ENCODE results near the gene SF3B1. TPM values are rescaled to one million over a fixed set of nuclear protein-coding genes. Genes with fewer than 3 reads are reported as not detected.
"Not testable (repeated sequence)": the region's sequence is repeated elsewhere in the genome, so short reads cannot be mapped to it uniquely, and the experiment has no call there.

SF3B1 gene
- total RNA-seq, 2 donors from 2014 or later: 136 to 157 TPM

DNA sequence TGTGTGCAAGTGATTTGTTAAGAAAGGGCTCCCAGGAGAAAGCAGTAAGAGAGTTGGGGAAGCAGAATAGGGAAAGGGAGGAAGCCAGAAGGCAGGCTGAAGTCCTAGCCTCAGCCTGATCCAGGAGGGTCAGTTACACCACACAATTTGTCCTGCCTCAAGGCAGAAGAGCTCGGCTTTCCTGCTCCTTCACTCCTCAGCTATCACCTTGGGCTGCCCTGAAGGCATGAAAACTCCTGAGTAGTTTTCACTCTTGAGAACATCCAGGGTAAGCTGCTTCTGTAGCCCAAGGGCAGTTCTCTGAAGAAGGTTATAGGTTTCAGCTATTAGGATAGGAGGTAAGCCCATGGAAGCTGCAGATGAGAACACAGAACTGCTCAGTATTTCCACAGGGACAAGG is 76.8 kb downstream of the SF3B1 start:
- ATAC-seq (no peak), DNase-seq (no peak)
- intact Hi-C loops (cut with DNase I): no loop called here

DNA sequence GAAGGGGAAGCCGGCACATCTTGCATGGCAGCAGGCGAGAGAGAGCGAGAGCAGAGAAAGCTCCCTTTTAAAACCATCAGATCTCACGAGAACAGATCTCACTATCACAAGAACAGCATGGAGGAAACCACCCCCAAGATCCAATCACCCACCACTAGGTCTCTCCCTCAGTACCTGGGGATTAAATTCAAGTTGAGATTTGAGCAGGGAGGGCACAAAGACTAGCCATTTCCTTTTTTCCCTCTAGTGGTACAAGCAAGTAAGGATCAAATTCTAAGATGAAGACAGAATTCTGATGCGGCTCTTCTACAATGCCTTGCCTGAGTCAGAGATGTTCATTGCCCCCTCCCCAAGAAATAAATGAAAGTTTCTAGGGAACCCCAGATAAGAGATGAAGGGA is 78.7 kb downstream of the SF3B1 start:
- DNase-seq (no peak), ATAC-seq (no peak)
- intact Hi-C loops (cut with DNase I): no loop called here

DNA sequence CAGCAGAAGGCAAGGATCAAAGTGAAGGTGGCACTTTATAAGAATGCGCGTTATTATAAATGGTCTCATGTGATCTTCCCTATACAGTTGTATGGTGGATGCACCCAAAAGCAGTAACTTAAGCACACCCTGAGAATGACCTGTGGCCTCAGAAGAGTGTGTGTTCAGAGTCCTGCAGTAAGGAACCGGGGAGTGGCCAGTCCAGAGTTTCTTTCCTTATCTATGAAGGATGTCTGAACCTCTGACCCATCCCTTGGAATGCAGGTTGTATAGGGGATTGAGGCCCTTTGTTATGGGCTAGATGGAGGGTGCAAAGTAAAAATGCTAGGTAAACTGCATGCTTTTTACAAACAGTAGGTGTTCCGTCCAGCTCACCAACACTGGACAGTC is 80.7 kb downstream of the SF3B1 start:
- no peak for DNase-seq
- intact Hi-C loops (cut with DNase I): no loop called here
- no peak for ATAC-seq

DNA sequence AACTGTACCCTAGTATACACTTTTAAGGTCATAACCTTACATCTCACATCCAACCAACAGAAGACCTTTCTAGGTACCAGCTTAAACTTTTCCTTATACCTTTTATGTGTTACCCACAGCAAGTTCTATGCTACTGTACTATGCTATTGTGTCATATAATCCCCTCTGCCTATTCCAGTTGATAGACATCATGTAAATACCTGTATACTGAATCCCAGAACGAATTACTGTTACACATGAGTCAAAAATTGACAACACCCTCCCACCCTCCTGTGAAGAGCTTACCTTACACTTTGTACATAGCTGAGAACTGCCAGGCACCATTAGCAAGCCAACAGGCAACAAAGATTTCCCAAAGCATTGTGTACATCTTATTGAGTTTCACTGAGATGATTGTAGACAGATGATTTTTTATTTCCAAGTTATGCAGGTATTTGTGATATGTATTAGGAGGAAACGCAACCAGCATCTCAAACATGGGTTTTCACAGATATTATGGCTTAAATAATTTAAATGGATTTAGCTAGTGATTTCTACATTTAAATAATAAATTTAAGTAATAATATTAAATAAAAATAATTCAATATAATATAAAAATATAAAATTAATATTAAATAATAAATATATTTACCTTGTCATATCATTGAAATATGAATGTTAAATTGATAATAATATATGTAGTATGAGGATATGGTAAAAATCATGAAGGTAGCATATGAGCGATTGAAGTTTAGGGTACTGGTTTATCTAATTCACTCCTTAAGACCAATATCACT is 81.2 kb downstream of the SF3B1 start:
- intact Hi-C loops (cut with DNase I): no loop called here
- DNase-seq: no peak
- no peak for ATAC-seq

DNA sequence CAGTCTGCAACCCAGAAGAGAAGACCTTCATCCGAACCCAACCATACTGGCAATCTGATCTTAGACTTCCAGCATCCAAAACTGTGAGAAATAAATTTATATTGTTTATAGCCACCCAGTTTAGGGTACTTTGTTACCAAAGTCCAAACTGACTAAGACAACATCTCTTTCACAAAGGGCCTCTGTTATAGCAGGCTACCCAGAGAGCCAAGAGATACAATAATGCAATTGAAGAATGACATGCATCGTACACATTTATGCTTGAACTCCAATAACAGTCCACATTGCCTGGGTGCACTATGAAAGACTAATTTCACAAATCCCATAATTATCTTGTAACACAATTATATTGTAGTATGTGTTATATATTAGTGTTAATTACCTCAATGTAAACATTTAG is 85.1 kb downstream of the SF3B1 start:
- ATAC-seq (no peak), DNase-seq (no peak)
- intact Hi-C loops (cut with DNase I): no loop called here

DNA sequence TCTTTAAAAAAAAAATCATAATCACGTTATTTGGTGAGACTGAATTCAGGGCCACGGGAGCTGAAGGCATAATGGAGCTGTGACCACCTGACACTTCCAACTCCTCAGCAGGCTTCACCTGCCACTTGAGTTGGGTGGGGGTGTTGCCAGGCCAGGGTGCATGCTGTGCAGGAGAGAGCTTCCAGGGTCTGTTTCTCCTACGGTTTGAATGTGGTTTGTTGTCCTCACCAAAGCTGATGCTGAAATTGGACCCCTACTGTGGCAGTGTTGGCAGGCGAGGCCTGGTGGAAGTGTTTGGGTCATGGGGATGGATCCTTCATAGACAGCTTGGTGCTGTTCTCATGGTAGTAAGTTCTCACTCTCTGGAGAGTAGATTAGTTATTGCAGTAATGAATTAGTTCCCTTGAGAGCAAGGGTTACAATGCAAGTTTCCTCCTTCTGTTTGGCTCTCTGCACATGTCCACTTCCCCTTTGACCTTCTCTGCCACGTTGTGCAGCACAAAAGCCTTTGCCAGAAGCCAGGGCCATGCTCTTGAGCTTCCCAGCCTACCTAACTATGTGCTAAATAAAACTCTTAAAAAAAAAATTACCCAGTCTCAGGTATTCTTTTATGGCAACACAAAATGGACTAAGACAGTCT is 86.0 kb downstream of the SF3B1 start:
- no peak for ATAC-seq
- intact Hi-C loops (cut with DNase I): no loop called here

DNA sequence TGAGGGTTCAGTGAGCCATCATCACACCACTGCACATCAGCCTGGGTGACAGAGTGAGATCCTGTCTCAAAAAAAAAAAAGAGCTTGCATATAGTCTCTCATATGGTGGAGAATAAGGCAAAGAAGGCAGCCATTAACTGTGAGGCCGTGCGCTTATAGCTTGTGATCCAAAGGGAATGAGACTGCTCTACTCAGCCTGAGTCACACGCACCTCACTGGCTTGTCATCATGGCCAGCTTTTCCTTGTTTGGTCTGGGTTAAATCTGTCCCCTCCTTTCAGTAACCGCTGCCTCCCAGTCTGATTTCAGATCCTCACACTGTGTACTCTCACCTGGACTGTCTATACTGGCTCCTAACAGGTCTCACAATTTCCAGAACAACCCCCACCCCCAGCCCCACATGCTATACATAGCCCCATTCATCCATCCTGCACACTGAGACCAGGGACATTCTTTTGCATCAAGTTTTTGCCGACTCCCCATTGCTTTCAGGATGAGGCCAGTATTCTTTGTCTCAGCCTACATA is 88.9 kb downstream of the SF3B1 start:
- DNase-seq (no peak), ATAC-seq (no peak)
- intact Hi-C loops (cut with DNase I): no loop called here

More for the DNA sequence above, 86.0 kb downstream of the SF3B1 start:
- DNase-seq: no peak

DNA sequence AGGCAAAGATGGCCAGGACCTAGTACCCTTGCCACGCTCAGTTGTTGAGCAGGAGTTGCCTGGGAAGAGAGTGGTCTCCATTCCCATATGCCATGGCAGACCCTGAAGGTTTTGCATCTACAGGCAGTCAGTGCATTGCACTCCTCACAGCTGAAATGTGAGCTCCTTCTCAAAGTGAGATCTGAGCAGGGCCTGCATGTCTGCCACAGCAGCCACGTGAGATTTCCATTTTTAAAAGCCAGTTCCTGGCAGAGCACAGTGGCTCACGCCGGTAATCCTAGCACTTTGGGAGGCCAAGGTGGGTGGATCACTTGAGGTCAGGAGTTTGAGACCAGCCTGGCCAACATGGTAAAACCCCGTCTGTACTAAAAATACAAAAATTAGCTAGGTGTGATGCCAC is 90.9 kb downstream of the SF3B1 start:
- DNase-seq; ATAC-seq; intact Hi-C loops (cut with DNase I): not testable (repeated sequence)

DNA sequence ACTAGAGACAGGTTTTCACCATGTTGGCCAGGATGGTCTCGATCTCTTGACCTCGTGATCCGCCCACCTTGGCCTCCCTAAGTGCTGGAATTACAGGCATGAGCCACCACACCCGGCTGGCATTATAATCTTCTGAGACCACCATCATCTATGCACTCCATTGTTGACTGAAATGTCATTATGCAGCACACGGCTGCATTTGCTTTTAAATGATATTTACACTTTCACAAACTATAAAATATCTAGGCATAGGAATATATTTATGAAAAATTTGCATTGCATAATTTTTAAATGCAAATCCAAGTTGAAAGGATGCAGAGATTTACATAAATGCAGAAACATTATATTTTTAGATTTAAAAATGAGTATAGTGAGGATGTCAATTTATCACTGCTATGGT is 94.2 kb downstream of the SF3B1 start:
- no peak for ATAC-seq
- intact Hi-C loops (cut with DNase I): no loop called here
- no peak for DNase-seq

Other genes with a start within 250 kb of the SF3B1 start
- gene ANKRD44, start 124.2 kb downstream of the SF3B1 start, total RNA-seq: 10 to 100 TPM; 10.2 to 16.8 TPM
- 10 to 100 TPM; 23.0 to 43.4 TPM for gene COQ10B, start 18.5 kb upstream of the SF3B1 start, total RNA-seq
- 100 to 1,000 TPM; 164 to 166 TPM for gene HSPD1, start 64.8 kb upstream of the SF3B1 start, total RNA-seq
- gene HSPE1, start 65.4 kb upstream of the SF3B1 start, total RNA-seq: 100 to 1,000 TPM; 111 to 117 TPM
- gene MOB4, start 81.0 kb upstream of the SF3B1 start, total RNA-seq: 10 to 100 TPM; 19.8 to 32.6 TPM
- gene RFTN2, start 240.6 kb upstream of the SF3B1 start, total RNA-seq: 1 to 10 TPM; 3.9 to 8.6 TPM